ENCODE results near the gene IGFL1. TPM values are rescaled to one million over a fixed set of nuclear protein-coding genes. Genes with fewer than 3 reads are reported as not detected.

IGFL1 gene
- total and polyA plus RNA-seq, 2 of the 4 experiments (the other 2 are of a cell fraction) = not detected

DNA sequence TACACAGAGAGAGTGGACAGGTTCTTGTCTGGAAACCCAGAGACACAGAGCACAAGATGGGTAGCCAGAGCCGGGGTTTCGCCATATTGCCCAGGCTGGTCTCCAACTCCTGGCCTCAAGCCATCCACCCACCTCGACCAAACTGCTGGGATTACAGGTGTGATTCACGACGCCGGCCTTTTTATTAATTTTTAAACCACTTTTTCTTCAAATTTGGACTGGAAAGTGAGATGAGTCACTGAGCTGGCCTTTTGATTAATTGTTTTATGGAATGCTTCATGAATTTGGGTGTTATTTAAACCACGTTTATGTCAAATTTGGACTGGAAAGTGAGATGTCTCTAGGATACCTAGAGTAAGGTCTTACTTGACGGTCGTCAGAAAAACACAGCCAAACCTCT, 12.1 kb upstream of the IGFL1 start:
- no peaks in the 10 kb centered on the region for H3K36me3 ChIP-seq (ENCODE audit: control insufficient read depth, insufficient read depth, low read length)
- ATAC-seq (ENCODE audit: low read depth) (no peak), DNase-seq (no peak)
- H3K79me1 ChIP-seq (ENCODE audit: low read depth in 1 of 2, low read length in 2 of 2) = no peaks in the 10 kb centered on the region
- no peak overlapping the region for H2BK120ac ChIP-seq (ENCODE audit: low read depth, low read length)
- POLR2A ChIA-PET (ENCODE audit: unreplicated experiment) = no interaction called here
- no TSS peak for BruUV-seq (replicated peaks)
- no peak overlapping the region for H4K91ac ChIP-seq (ENCODE audit: insufficient read depth, low read depth, low read length)
- no peaks in the 10 kb centered on the region for H3K9me1 ChIP-seq (ENCODE audit: insufficient read depth, low read length)
- no peak overlapping the region for H4K8ac ChIP-seq (ENCODE audit: low read depth in 2 of 2, low read length in 2 of 2)
- H3K14ac ChIP-seq (replicated peaks; ENCODE audit: low read depth, low read length) = no peak overlapping the region
- H3K56ac ChIP-seq (ENCODE audit: extremely low read depth, insufficient read depth, low read length) = no peak overlapping the region
- CTCF ChIA-PET = interaction anchor here (0.8 kb wide), 1 partner anchor 92 kb away, joined by 3 read pairs; no protein-coding TSS in a partner anchor
- H2BK5ac ChIP-seq (ENCODE audit: low read depth, low read length, poor library complexity, severe bottlenecking) = no peak overlapping the region
- no peak overlapping the region for H3K23ac ChIP-seq (ENCODE audit: low read depth, low read length)
- intact Hi-C loops (cut with micrococcal nuclease) (no loop called here), dilution Hi-C loops (cut with HindIII; ENCODE audit: low sequenced_read_pairs, unreplicated experiment) (no loop called here), in situ Hi-C loops (cut with MboI; ENCODE audit: low sequenced_read_pairs) (no loop called here)
- H2BK15ac ChIP-seq (ENCODE audit: low read depth, low read length) = no peak overlapping the region
- no peak overlapping the region for H3K18ac ChIP-seq (ENCODE audit: low read depth, low read length)
- H3K4ac ChIP-seq (ENCODE audit: low read depth, low read length) = no peak overlapping the region
- no peak overlapping the region for H2AFZ ChIP-seq (replicated peaks; ENCODE audit: low read length, poor library complexity)
- no peaks in the 10 kb centered on the region for H4K20me1 ChIP-seq (ENCODE audit: insufficient read depth, low read length)
- H3K9ac ChIP-seq (ENCODE audit: low read depth, low read length) = no peak overlapping the region
- no CpG with 5 or more reads among the region's 9 CpGs for WGBS, 2 experiments (ENCODE audit: extremely low coverage in 2 of 2, insufficient read length in 1 of 2)
- H3K27ac ChIP-seq (ENCODE audit: insufficient read depth, low read length) = no peak overlapping the region
- H3K9me3 ChIP-seq (ENCODE audit: control insufficient read depth, insufficient read depth, low read length) = no peaks in the 10 kb centered on the region
- no peak overlapping the region for H3K4me3 ChIP-seq (ENCODE audit: insufficient read depth, low read depth, low read length)
- H3K27me3 ChIP-seq (ENCODE audit: control insufficient read depth, insufficient read depth, low read length) = peaks cover 10% of the 10 kb centered on the region; the same call in 1 of the 2 replicates
- TF ChIP-seq MXI1 (IDR thresholded peaks at IDR 0.05; ENCODE audit: borderline replicate concordance, low read depth, low read length) = no peak
- TF ChIP-seq, protein P1, sequence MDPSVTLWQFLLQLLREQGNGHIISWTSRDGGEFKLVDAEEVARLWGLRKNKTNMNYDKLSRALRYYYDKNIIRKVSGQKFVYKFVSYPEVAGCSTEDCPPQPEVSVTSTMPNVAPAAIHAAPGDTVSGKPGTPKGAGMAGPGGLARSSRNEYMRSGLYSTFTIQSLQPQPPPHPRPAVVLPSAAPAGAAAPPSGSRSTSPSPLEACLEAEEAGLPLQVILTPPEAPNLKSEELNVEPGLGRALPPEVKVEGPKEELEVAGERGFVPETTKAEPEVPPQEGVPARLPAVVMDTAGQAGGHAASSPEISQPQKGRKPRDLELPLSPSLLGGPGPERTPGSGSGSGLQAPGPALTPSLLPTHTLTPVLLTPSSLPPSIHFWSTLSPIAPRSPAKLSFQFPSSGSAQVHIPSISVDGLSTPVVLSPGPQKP (IDR thresholded peaks at IDR 0.05; ENCODE audit: borderline replicate concordance, low read depth, low read length) = no peak
- TF ChIP-seq RAD21 (IDR thresholded peaks at IDR 0.05; ENCODE audit: low read length) = no peak
- TF ChIP-seq CEBPB (IDR thresholded peaks at IDR 0.05; ENCODE audit: low read depth, low read length) = no peak
- TF ChIP-seq, protein P2, sequence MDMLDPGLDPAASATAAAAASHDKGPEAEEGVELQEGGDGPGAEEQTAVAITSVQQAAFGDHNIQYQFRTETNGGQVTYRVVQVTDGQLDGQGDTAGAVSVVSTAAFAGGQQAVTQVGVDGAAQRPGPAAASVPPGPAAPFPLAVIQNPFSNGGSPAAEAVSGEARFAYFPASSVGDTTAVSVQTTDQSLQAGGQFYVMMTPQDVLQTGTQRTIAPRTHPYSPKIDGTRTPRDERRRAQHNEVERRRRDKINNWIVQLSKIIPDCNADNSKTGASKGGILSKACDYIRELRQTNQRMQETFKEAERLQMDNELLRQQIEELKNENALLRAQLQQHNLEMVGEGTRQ (IDR thresholded peaks at IDR 0.05; ENCODE audit: low read depth, low read length) = no peak
- TF ChIP-seq MAFK (IDR thresholded peaks at IDR 0.05; ENCODE audit: low read depth, low read length) = no peak
- no peak for TF ChIP-seq FOS (IDR thresholded peaks at IDR 0.05; ENCODE audit: low read depth, low read length)
- TF ChIP-seq POLR2A (IDR thresholded peaks at IDR 0.05; ENCODE audit: low read depth, low read length) = no peak
- no peak for TF ChIP-seq RCOR1 (IDR thresholded peaks at IDR 0.05; ENCODE audit: insufficient replicate concordance, low read length)
- TF ChIP-seq CHD1 (IDR thresholded peaks at IDR 0.05; ENCODE audit: low read depth, low read length) = no peak
- no peak for TF ChIP-seq BHLHE40 (IDR thresholded peaks at IDR 0.05; ENCODE audit: low read depth, low read length)
- H4K5ac ChIP-seq (ENCODE audit: low read depth, low read length) = no peak overlapping the region
- H2BK20ac ChIP-seq (ENCODE audit: low read depth, low read length) = no peak overlapping the region
- H3K4me1 ChIP-seq (ENCODE audit: control insufficient read depth, insufficient read depth, low read length) = peaks cover 2% of the 10 kb centered on the region; the same call in 1 of the 2 replicates
- no peak overlapping the region for H2AK5ac ChIP-seq (ENCODE audit: low read depth, low read length)
- no peak overlapping the region for H2AK9ac ChIP-seq (replicated peaks; ENCODE audit: low read depth, low read length, poor library complexity)
- no peak overlapping the region for H3K4me2 ChIP-seq (ENCODE audit: low read depth, low read length)
